ENCODE measurements around the gene FHIT. TPM values are rescaled to one million over a fixed set of nuclear protein-coding genes. Genes with fewer than 3 reads are reported as not detected.

FHIT gene
- total RNA-seq, 2 experiments from 2014 or later, result 86.0 to 90.6 TPM

DNA sequence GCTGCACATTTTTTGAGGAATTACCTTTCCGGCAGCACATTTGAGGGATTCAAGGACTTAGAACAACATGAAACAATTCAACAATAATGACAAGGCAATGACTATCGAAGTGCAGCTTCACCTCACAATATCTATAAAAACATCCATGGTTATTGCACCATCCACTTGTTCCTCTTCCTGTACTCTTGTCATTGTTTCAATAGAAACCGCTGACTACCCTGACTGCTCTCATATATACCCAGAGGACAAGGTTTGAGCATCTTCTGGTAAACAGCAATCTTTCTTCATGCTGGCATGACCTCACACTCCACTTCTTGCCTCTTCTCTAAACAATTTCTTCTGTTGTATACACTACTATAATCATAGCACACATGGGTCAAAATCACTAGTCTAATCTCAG is 864.9 kb downstream of the FHIT start:
- no peaks in the 10 kb centered on the region for H3K4me1 ChIP-seq (ENCODE audit: insufficient read depth, low read length)
- H3K27ac ChIP-seq (ENCODE audit: low read depth in 1 of 2, low read length in 2 of 2), result no peak overlapping the region
- no peak for DNase-seq
- CTCF ChIA-PET, result no interaction called here
- ATAC-seq (ENCODE audit: poor library complexity), result no peak
- POLR2A ChIA-PET, result no interaction called here
- H3K36me3 ChIP-seq (ENCODE audit: insufficient read depth, low read length), result no peaks in the 10 kb centered on the region
- Mint-ChIP-seq H3K36me3 (ENCODE audit: low read depth) (no peaks in the 10 kb centered on the region), H3K4me1 (ENCODE audit: low read depth) (no peaks in the 10 kb centered on the region), H3K9me3 (no peaks in the 10 kb centered on the region), H3K4me3 (no peak overlapping the region), H3K27ac (no peak overlapping the region), H3K27me3 (no peaks in the 10 kb centered on the region)
- TF ChIP-seq, protein P1, sequence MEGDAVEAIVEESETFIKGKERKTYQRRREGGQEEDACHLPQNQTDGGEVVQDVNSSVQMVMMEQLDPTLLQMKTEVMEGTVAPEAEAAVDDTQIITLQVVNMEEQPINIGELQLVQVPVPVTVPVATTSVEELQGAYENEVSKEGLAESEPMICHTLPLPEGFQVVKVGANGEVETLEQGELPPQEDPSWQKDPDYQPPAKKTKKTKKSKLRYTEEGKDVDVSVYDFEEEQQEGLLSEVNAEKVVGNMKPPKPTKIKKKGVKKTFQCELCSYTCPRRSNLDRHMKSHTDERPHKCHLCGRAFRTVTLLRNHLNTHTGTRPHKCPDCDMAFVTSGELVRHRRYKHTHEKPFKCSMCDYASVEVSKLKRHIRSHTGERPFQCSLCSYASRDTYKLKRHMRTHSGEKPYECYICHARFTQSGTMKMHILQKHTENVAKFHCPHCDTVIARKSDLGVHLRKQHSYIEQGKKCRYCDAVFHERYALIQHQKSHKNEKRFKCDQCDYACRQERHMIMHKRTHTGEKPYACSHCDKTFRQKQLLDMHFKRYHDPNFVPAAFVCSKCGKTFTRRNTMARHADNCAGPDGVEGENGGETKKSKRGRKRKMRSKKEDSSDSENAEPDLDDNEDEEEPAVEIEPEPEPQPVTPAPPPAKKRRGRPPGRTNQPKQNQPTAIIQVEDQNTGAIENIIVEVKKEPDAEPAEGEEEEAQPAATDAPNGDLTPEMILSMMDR (IDR thresholded peaks at IDR 0.05), result no peak
- intact Hi-C loops (cut with DNase I, micrococcal nuclease), result no loop called here
- no peak overlapping the region for H3K4me3 ChIP-seq (ENCODE audit: low read length)
- H3K9me3 ChIP-seq (ENCODE audit: control insufficient read depth in 1 of 2, insufficient read depth in 1 of 2, low read length in 2 of 2), result no peaks in the 10 kb centered on the region
- no peaks in the 10 kb centered on the region for H3K27me3 ChIP-seq (ENCODE audit: control insufficient read depth in 1 of 2, insufficient read depth in 2 of 2, low read length in 2 of 2)

- Mint-ChIP-seq H3K4me3 (no peak overlapping the region), H3K27ac (no peak overlapping the region)
- intact Hi-C loops (cut with DNase I, micrococcal nuclease), result no loop called here
Observed at GRCh38 chr3:60384341-60384740, 866.9 kb downstream of the FHIT start.

GRCh38 chr3:60383345-60383744 is 867.9 kb downstream of the FHIT start:
- no peaks in the 10 kb centered on the region for H3K27me3 Mint-ChIP-seq
- Histone ChIP-seq H3K27ac (ENCODE audit: low read depth in 1 of 2, low read length in 2 of 2) (no peak overlapping the region), H3K4me3 (ENCODE audit: low read length) (no peak overlapping the region), H3K27me3 (ENCODE audit: control insufficient read depth in 1 of 2, insufficient read depth in 2 of 2, low read length in 2 of 2) (no peaks in the 10 kb centered on the region), H3K9me3 (ENCODE audit: control insufficient read depth in 1 of 2, insufficient read depth in 1 of 2, low read length in 2 of 2) (no peaks in the 10 kb centered on the region), H3K4me1 (ENCODE audit: insufficient read depth, low read length) (no peaks in the 10 kb centered on the region), H3K36me3 (ENCODE audit: insufficient read depth, low read length) (no peaks in the 10 kb centered on the region)
- no peaks in the 10 kb centered on the region for H3K4me1 Mint-ChIP-seq (ENCODE audit: low read depth)
- no peaks in the 10 kb centered on the region for H3K9me3 Mint-ChIP-seq
- DNase-seq (no peak), ATAC-seq (ENCODE audit: poor library complexity) (no peak)
- intact Hi-C loops (cut with DNase I, micrococcal nuclease), result no loop called here
- H3K36me3 Mint-ChIP-seq (ENCODE audit: low read depth), result no peaks in the 10 kb centered on the region
- TF ChIP-seq, protein P1 (IDR thresholded peaks at IDR 0.05), result no peak
- no peak overlapping the region for H3K27ac Mint-ChIP-seq
- H3K4me3 Mint-ChIP-seq, result no peak overlapping the region
- ChIA-PET CTCF (interaction anchor here (1.3 kb wide), 1 partner anchor 16 kb away, joined by 3 read pairs; no protein-coding TSS in a partner anchor), POLR2A (no interaction called here)

More at GRCh38 chr3:60384341-60384740, 866.9 kb downstream of the FHIT start:
- DNase-seq (no peak), ATAC-seq (ENCODE audit: poor library complexity) (no peak)
- ChIA-PET POLR2A (no interaction called here), CTCF (interaction anchor here (0.7 to 1.6 kb wide), 2 partner anchors 11 to 19 kb away, joined by 4 read pairs; no protein-coding TSS in a partner anchor)
- Histone ChIP-seq H3K27me3 (ENCODE audit: control insufficient read depth in 1 of 2, insufficient read depth in 2 of 2, low read length in 2 of 2) (no peaks in the 10 kb centered on the region), H3K27ac (ENCODE audit: low read depth in 1 of 2, low read length in 2 of 2) (no peak overlapping the region), H3K9me3 (ENCODE audit: control insufficient read depth in 1 of 2, insufficient read depth in 1 of 2, low read length in 2 of 2) (no peaks in the 10 kb centered on the region), H3K4me1 (ENCODE audit: insufficient read depth, low read length) (no peaks in the 10 kb centered on the region), H3K4me3 (ENCODE audit: low read length) (no peak overlapping the region), H3K36me3 (ENCODE audit: insufficient read depth, low read length) (no peaks in the 10 kb centered on the region)
- Mint-ChIP-seq H3K36me3 (ENCODE audit: low read depth) (no peaks in the 10 kb centered on the region), H3K27me3 (no peaks in the 10 kb centered on the region), H3K9me3 (no peaks in the 10 kb centered on the region), H3K4me1 (ENCODE audit: low read depth) (no peaks in the 10 kb centered on the region)
- TF ChIP-seq, protein P1 (IDR thresholded peaks at IDR 0.05), result no peak

All from CD4-positive, alpha-beta T cell (primary cell).